Measurements from ENCODE around the gene NUP214. TPM values are rescaled to one million over a fixed set of nuclear protein-coding genes. Genes with fewer than 3 reads are reported as not detected.

The NUP214 gene
- total and polyA plus RNA-seq, 2 of the 4 experiments (the other 2 are of a cell fraction), result 7.9 to 13.4 TPM

DNA sequence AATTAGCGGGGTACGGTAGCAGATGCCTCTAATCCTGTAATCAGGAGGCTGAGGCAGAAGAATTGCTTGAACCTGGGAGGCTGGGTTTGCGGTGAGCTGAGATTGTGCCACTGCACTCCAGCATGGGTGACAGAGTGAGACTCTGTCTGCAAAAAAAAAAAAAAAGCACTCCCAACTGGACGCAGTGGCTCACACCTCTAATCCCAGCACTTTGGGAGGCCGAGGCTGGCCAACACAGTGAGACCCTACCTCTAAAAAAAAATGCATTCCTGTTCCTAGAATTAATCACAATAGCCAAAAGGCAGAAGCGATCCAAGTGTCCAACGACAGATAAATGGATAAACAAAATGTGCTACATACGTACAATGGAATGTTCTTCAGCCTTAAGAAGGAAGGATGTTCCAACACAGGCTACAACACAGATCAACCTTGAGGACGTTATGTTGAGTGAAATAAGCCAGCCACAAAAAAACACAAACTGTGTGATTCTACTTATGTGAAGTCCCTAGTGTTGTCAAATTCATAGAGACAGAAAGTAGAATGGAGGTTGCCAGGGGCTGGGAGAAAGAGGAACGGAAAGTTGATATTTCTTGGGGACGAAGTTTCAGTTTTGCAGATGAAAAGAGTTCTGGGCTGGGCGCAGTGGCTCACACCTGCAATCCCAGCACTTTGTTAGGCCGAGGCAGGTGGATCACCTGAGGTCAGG lies 137.1 kb downstream of the NUP214 start:
- ATAC-seq (ENCODE audit: low read depth) (peak; percentile 42; the same call in 1 of the 2 replicates), DNase-seq (peak; percentile 25)
- Histone ChIP-seq H3K4me2 (ENCODE audit: low read depth, low read length) (no peak overlapping the region), H3K4me1 (ENCODE audit: control insufficient read depth, insufficient read depth, low read length) (no peaks in the 10 kb centered on the region), H3K18ac (ENCODE audit: low read depth, low read length) (no peak overlapping the region), H2AK5ac (ENCODE audit: low read depth, low read length) (no peak overlapping the region), H3K14ac (replicated peaks; ENCODE audit: low read depth, low read length) (no peak overlapping the region), H4K20me1 (ENCODE audit: insufficient read depth, low read length) (no peaks in the 10 kb centered on the region), H3K9me1 (ENCODE audit: insufficient read depth, low read length) (no peaks in the 10 kb centered on the region), H2AFZ (replicated peaks; ENCODE audit: low read length, poor library complexity) (no peak overlapping the region), H3K4me3 (ENCODE audit: insufficient read depth, low read depth, low read length) (no peak overlapping the region), H2AK9ac (replicated peaks; ENCODE audit: low read depth, low read length, poor library complexity) (no peak overlapping the region), H2BK5ac (ENCODE audit: low read depth, low read length, poor library complexity, severe bottlenecking) (no peak overlapping the region), H4K5ac (ENCODE audit: low read depth, low read length) (no peak overlapping the region), H3K56ac (ENCODE audit: extremely low read depth, insufficient read depth, low read length) (no peak overlapping the region), H4K8ac (ENCODE audit: low read depth in 2 of 2, low read length in 2 of 2) (no peak overlapping the region), H3K79me1 (ENCODE audit: low read depth in 1 of 2, low read length in 2 of 2) (no peaks in the 10 kb centered on the region), H3K9me3 (ENCODE audit: control insufficient read depth, insufficient read depth, low read length) (no peaks in the 10 kb centered on the region), H3K4ac (ENCODE audit: low read depth, low read length) (no peak overlapping the region), H2BK20ac (ENCODE audit: low read depth, low read length) (no peak overlapping the region), H3K9ac (ENCODE audit: low read depth, low read length) (no peak overlapping the region), H3K27ac (ENCODE audit: insufficient read depth, low read length) (no peak overlapping the region), H3K36me3 (ENCODE audit: control insufficient read depth, insufficient read depth, low read length) (no peaks in the 10 kb centered on the region), H3K23ac (ENCODE audit: low read depth, low read length) (no peak overlapping the region), H3K27me3 (ENCODE audit: control insufficient read depth, insufficient read depth, low read length) (peaks cover 3% of the 10 kb centered on the region; the same call in 1 of the 2 replicates), H2BK120ac (ENCODE audit: low read depth, low read length) (no peak overlapping the region), H4K91ac (ENCODE audit: insufficient read depth, low read depth, low read length) (no peak overlapping the region), H2BK15ac (ENCODE audit: low read depth, low read length) (no peak overlapping the region)
- 94% methylated on average over 3 of the region's 13 CpGs; no CpG with 5 or more reads in 1 of the 2 experiments for WGBS, 2 experiments (ENCODE audit: extremely low coverage in 2 of 2, insufficient read length in 1 of 2)
- intact Hi-C loops (cut with micrococcal nuclease) (no loop called here), dilution Hi-C loops (cut with HindIII; ENCODE audit: low sequenced_read_pairs, unreplicated experiment) (no loop called here), in situ Hi-C loops (cut with MboI; ENCODE audit: low sequenced_read_pairs) (no loop called here)
- TF ChIP-seq, protein P1, sequence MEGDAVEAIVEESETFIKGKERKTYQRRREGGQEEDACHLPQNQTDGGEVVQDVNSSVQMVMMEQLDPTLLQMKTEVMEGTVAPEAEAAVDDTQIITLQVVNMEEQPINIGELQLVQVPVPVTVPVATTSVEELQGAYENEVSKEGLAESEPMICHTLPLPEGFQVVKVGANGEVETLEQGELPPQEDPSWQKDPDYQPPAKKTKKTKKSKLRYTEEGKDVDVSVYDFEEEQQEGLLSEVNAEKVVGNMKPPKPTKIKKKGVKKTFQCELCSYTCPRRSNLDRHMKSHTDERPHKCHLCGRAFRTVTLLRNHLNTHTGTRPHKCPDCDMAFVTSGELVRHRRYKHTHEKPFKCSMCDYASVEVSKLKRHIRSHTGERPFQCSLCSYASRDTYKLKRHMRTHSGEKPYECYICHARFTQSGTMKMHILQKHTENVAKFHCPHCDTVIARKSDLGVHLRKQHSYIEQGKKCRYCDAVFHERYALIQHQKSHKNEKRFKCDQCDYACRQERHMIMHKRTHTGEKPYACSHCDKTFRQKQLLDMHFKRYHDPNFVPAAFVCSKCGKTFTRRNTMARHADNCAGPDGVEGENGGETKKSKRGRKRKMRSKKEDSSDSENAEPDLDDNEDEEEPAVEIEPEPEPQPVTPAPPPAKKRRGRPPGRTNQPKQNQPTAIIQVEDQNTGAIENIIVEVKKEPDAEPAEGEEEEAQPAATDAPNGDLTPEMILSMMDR (conservative IDR thresholded peaks at IDR 0.05; ENCODE audit: low read depth, low read length), result no peak
- no peak for TF ChIP-seq RAD21 (IDR thresholded peaks at IDR 0.05; ENCODE audit: low read length)
- TF ChIP-seq RFX5 (IDR thresholded peaks at IDR 0.05; ENCODE audit: low read depth, low read length), result no peak
- no peak for TF ChIP-seq MAFK (IDR thresholded peaks at IDR 0.05; ENCODE audit: low read depth, low read length)
- TF ChIP-seq MAZ (IDR thresholded peaks at IDR 0.05; ENCODE audit: borderline replicate concordance, low read depth, low read length), result no peak
- no peak for TF ChIP-seq POLR2A (IDR thresholded peaks at IDR 0.05; ENCODE audit: low read depth, low read length)
- TF ChIP-seq, protein P2, sequence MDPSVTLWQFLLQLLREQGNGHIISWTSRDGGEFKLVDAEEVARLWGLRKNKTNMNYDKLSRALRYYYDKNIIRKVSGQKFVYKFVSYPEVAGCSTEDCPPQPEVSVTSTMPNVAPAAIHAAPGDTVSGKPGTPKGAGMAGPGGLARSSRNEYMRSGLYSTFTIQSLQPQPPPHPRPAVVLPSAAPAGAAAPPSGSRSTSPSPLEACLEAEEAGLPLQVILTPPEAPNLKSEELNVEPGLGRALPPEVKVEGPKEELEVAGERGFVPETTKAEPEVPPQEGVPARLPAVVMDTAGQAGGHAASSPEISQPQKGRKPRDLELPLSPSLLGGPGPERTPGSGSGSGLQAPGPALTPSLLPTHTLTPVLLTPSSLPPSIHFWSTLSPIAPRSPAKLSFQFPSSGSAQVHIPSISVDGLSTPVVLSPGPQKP (IDR thresholded peaks at IDR 0.05; ENCODE audit: borderline replicate concordance, low read depth, low read length), result no peak
- TF ChIP-seq, protein P3, sequence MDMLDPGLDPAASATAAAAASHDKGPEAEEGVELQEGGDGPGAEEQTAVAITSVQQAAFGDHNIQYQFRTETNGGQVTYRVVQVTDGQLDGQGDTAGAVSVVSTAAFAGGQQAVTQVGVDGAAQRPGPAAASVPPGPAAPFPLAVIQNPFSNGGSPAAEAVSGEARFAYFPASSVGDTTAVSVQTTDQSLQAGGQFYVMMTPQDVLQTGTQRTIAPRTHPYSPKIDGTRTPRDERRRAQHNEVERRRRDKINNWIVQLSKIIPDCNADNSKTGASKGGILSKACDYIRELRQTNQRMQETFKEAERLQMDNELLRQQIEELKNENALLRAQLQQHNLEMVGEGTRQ (IDR thresholded peaks at IDR 0.05; ENCODE audit: low read depth, low read length), result no peak
- ChIA-PET POLR2A (ENCODE audit: unreplicated experiment) (no interaction called here), CTCF (no interaction called here)
- BruUV-seq (replicated peaks), result no TSS peak
